Endothelial cell of umbilical vein (primary cell): ENCODE measurements around the gene DMWD. TPM values are rescaled to one million over a fixed set of nuclear protein-coding genes. Genes with fewer than 3 reads are reported as not detected.

ENCODE experiments used
- BruUV-seq: library from RNA; stranded (reverse); fragments of 400-500 nt; replicated peaks from 2 replicates; lab custom pipeline; 2021; lab: Mats Ljungman, UMichigan
- CTCF ChIA-PET: fragments of 300-600, 350-600 bp; sonication (Branson Sonifier 250); formaldehyde crosslinking; loops from one replicate; lab custom pipeline; 2021; ENCODE audit warnings: antibody characterized with exemption, inconsistent platforms; lab: Charles Lee
- POLR2A ChIA-PET: fragments of 300-600, 350-600 bp; sonication (Branson Sonifier 250); formaldehyde crosslinking; loops from one replicate; lab custom pipeline; 2021; ENCODE audit warnings: antibody characterized with exemption, inconsistent platforms; lab: Charles Lee
- DNase-seq: peaks from one replicate; pipeline ENCODE4 v3.0.0-alpha.2; 2011; ENCODE audit warnings: low read depth, low spot score
- FAIRE-seq: peaks from 2 replicates; lab custom pipeline; 2011; peaks lifted over from hg19 to GRCh38; lab: Jason Lieb, UNC
- H2AFZ ChIP-seq: 2 replicates; pipeline ENCODE4 v1.6.0; 2012; ENCODE audit warnings: low read depth, low read length, control low read depth, inconsistent platforms
- H3K27ac ChIP-seq: 2 replicates; pipeline ENCODE4 v1.5.1; 2011; ENCODE audit warnings: low read depth, mild to moderate bottlenecking, control low read depth, low read length, moderate library complexity; ENCODE audit not compliant: insufficient read depth
- H3K27me3 ChIP-seq, 2 experiments: 2 replicates each; pipeline versions ENCODE4 v1.6.0 to v1.6.1; 2011; ENCODE audit warnings: low read length in 2 of 2, mixed read lengths in 1 of 2; ENCODE audit not compliant: control insufficient read depth in 2 of 2, insufficient read depth in 2 of 2
- H3K36me3 ChIP-seq, 2 experiments: 2 replicates in 1 of 2; 3 replicates in 1 of 2; pipeline ENCODE4 v1.5.1; 2011; ENCODE audit warnings: low read length in 2 of 2, mild to moderate bottlenecking in 1 of 2, moderate library complexity in 1 of 2; ENCODE audit not compliant: control insufficient read depth in 2 of 2, insufficient read depth in 2 of 2; ENCODE audit errors: extremely low read depth in 1 of 2
- H3K4me1 ChIP-seq: 3 replicates; pipeline ENCODE4 v1.5.1; 2011; ENCODE audit warnings: mild to moderate bottlenecking, low read length; ENCODE audit not compliant: control insufficient read depth, insufficient read depth; ENCODE audit errors: extremely low read depth
- H3K4me2 ChIP-seq: 2 replicates; pipeline ENCODE4 v1.6.1; 2011; ENCODE audit warnings: low read length, control low read depth, mixed read lengths; ENCODE audit not compliant: insufficient read depth
- H3K4me3 ChIP-seq, 3 experiments: fragments of 200-600 bp in 1 of 3; sonication (generic), shearing (Covaris generic) in 1 of 3; replicated peaks in 1 of 3; 2 replicates each; pipeline ENCODE4 v1.5.1; 2011 to 2016; ENCODE audit warnings: control low read depth in 3 of 3, low read length in 3 of 3, mild to moderate bottlenecking in 2 of 3, inconsistent platforms in 1 of 3, low read depth in 1 of 3, moderate library complexity in 1 of 3; ENCODE audit not compliant: insufficient read depth in 1 of 3
- H3K79me2 ChIP-seq: 2 replicates; pipeline ENCODE4 v1.6.0; 2012; ENCODE audit warnings: low read length, inconsistent platforms; ENCODE audit not compliant: control insufficient read depth, insufficient read depth
- H3K9ac ChIP-seq: replicated peaks from 2 replicates; pipeline ENCODE3; 2011; ENCODE audit warnings: low read length, control low read depth; ENCODE audit not compliant: insufficient read depth; ENCODE audit errors: extremely low read depth
- H3K9me1 ChIP-seq: replicated peaks from 3 replicates; pipeline ENCODE4 v1.6.0; 2011; ENCODE audit warnings: mild to moderate bottlenecking, low read length; ENCODE audit not compliant: control insufficient read depth, insufficient read depth; ENCODE audit errors: extremely low read depth
- H3K9me3 ChIP-seq: replicated peaks from 2 replicates; pipeline ENCODE4 v1.5.1; 2012; ENCODE audit warnings: low read length, inconsistent platforms; ENCODE audit not compliant: control insufficient read depth, insufficient read depth
- H4K20me1 ChIP-seq: replicated peaks from 2 replicates; pipeline ENCODE3; 2011; ENCODE audit warnings: mild to moderate bottlenecking, low read length; ENCODE audit not compliant: control insufficient read depth, insufficient read depth; ENCODE audit errors: extremely low read depth
- CTCF ChIP-seq, 2 donors: IDR thresholded peaks; 1 replicate in 1 of 2; 2 replicates in 1 of 2; pipeline ENCODE4 v1.5.1; 2011; ENCODE audit warnings: low read length in 2 of 2, mild to moderate bottlenecking in 2 of 2, moderate library complexity in 2 of 2, control low read depth in 1 of 2, inconsistent platforms in 1 of 2, low read depth in 1 of 2; ENCODE audit not compliant: insufficient read depth in 1 of 2; ENCODE audit errors: extremely low read depth in 1 of 2
- EZH2 ChIP-seq: IDR thresholded peaks from 2 replicates; pipeline ENCODE4 v1.6.1; 2012; ENCODE audit warnings: borderline replicate concordance, low read depth, mild to moderate bottlenecking, moderate library complexity, low read length, inconsistent platforms; ENCODE audit not compliant: severe bottlenecking
- FOS ChIP-seq: IDR thresholded peaks from 2 replicates; pipeline ENCODE4 v1.6.1; 2011; ENCODE audit warnings: mild to moderate bottlenecking, low read length, moderate library complexity, borderline replicate concordance; ENCODE audit not compliant: insufficient read depth
- GATA2 ChIP-seq: IDR thresholded peaks from 2 replicates; pipeline ENCODE4 v1.7.0; 2011; ENCODE audit warnings: low read depth, mild to moderate bottlenecking, moderate library complexity, mixed read lengths, low read length; ENCODE audit not compliant: insufficient read length, insufficient read depth
- JUN ChIP-seq: IDR thresholded peaks from 2 replicates; pipeline ENCODE4 v1.6.1; 2011; ENCODE audit warnings: borderline replicate concordance, low read depth; ENCODE audit not compliant: insufficient read length, insufficient read depth
- MAX ChIP-seq: IDR thresholded peaks from 2 replicates; pipeline ENCODE4 v1.6.1; 2011; ENCODE audit not compliant: insufficient read depth, insufficient read length
- MYC ChIP-seq: IDR thresholded peaks from one replicate; pipeline ENCODE4 v1.6.1; 2011; ENCODE audit warnings: mild to moderate bottlenecking, low read depth, low read length
- POLR2A ChIP-seq: IDR thresholded peaks from 2 replicates; pipeline ENCODE4 v1.6.1; 2012; ENCODE audit warnings: low read depth, mild to moderate bottlenecking, control low read depth, low read length
- POLR2AphosphoS5 ChIP-seq: IDR thresholded peaks from 2 replicates; pipeline ENCODE4 v1.6.1; 2012; ENCODE audit warnings: low read depth, mild to moderate bottlenecking, control low read depth, low read length, moderate library complexity; ENCODE audit not compliant: insufficient read depth
- dilution Hi-C: fragments of 300-500 bp; cut with MboI; formaldehyde crosslinking; loops from one replicate; pipeline ENCODE4 v1.15.0; 2019; ENCODE audit warnings: low sequenced_read_pairs; ENCODE audit not compliant: extremely low pct_ligation_motif_present
- intact Hi-C: fragments of 100-400 bp; cut with micrococcal nuclease; formaldehyde crosslinking; loops from one replicate; pipeline ENCODE4 v1.10.0; 2022
- polyA plus RNA-seq, 4 experiments: library from polyadenylated mRNA; depleted of rRNA in 3 of 4; stranded (reverse) in 3 of 4; unstranded in 1 of 4; fragments of >200 nt; gene quantifications; 2 replicates each; pipeline versions ENCODE4 v1.2.1 to v1.2.3, GENCODE V29; 2011 to 2012; ENCODE audit warnings: missing spikeins in 1 of 4
- total RNA-seq: library from RNA; stranded (reverse); gene quantifications from 2 replicates; pipeline ENCODE4 v1.2.3, GENCODE V29; 2021

Gene DMWD
- total and polyA plus RNA-seq, 2 donors (not counting 3 experiments of a cell fraction or from before 2014, with no cell fraction given), result 36.9 to 81.1 TPM

- intact Hi-C loops, result no loop called here
- CTCF ChIA-PET, result interaction anchor here (1.8 kb wide), 1 partner anchor 11 kb away, joined by 8 read pairs; no protein-coding TSS in a partner anchor
- Histone ChIP-seq H3K79me2 (no peaks in the 10 kb centered on the region), H3K36me3 (no peaks in the 10 kb centered on the region), H3K4me3 (no peak overlapping the region), H3K27me3 (no peaks in the 10 kb centered on the region), H3K9ac (no peak overlapping the region), H3K4me2 (no peak overlapping the region), H2AFZ (no peak overlapping the region), H3K9me1 (no peaks in the 10 kb centered on the region), H3K9me3 (no peaks in the 10 kb centered on the region), H4K20me1 (no peaks in the 10 kb centered on the region), H3K27ac (no peak overlapping the region), H3K4me1 (no peaks in the 10 kb centered on the region)
- no peak for FAIRE-seq
- no peak for TF ChIP-seq POLR2A
- TF ChIP-seq EZH2, result no peak
- no peak for TF ChIP-seq CTCF (IDR thresholded peaks at IDR 0.05; ENCODE audit: extremely low read depth in 1 of 2, insufficient read depth in 1 of 2, low read depth in 1 of 2, low read length in 2 of 2)
- TF ChIP-seq JUN, result no peak
- TF ChIP-seq MYC, result no peak
- no peak for TF ChIP-seq POLR2AphosphoS5
- TF ChIP-seq FOS, result no peak
- TF ChIP-seq MAX, result no peak
- TF ChIP-seq GATA2, result no peak
- dilution Hi-C loops, result no loop called here
- no peak for DNase-seq
- no TSS peak for BruUV-seq
- POLR2A ChIA-PET, result no interaction called here
Measured at GRCh38 chr19:45754323-45754722, 38.3 kb downstream of the DMWD start.
